Adrenal gland (tissue), 12 donors: ENCODE data around the gene PRKCA. TPM values are rescaled to one million over a fixed set of nuclear protein-coding genes. Genes with fewer than 3 reads are reported as not detected.

Experiments
- DNase-seq, 7 donors: peaks; one replicate each; pipeline ENCODE4 v3.0.0-alpha.2; 2019 to 2020
- H3K27ac ChIP-seq, 5 donors: fragments of 200-600 bp; sonication (generic) in 4 of 5; 1 replicate in 3 of 5; 2 replicates in 2 of 5; pipeline versions ENCODE4 v1.5.1 to v1.8.0; 2016 to 2020; ENCODE audit warnings: mild to moderate bottlenecking in 1 of 5
- H3K27me3 ChIP-seq: fragments of 200-600 bp; 2 replicates; pipeline ENCODE4 v1.8.0; 2021
- H3K36me3 ChIP-seq, 2 donors: fragments of 200-600 bp; replicated peaks in 1 of 2; 1 replicate in 1 of 2; 2 replicates in 1 of 2; pipeline versions ENCODE4 v1.5.1 to v1.8.0; 2018 to 2022
- H3K4me1 ChIP-seq, 2 donors: fragments of 200-600 bp; replicated peaks in 1 of 2; 1 replicate in 1 of 2; 2 replicates in 1 of 2; pipeline versions ENCODE4 v1.5.1 to v1.8.0; 2018 to 2021
- H3K4me3 ChIP-seq, 4 donors: fragments of 200-600 bp; sonication (generic) in 3 of 4; one replicate each; pipeline ENCODE4 v1.5.1; 2016 to 2018
- H3K9me3 ChIP-seq, 3 donors: fragments of 200-600 bp; sonication (generic) in 1 of 3; replicated peaks in 1 of 3; 1 replicate in 2 of 3; 2 replicates in 1 of 3; pipeline versions ENCODE4 v1.5.1 to v1.8.0; 2016 to 2021
- POLR2A ChIP-seq, 2 donors: fragments of 450-650 bp; IDR thresholded peaks; one replicate each; pipeline ENCODE4 v1.6.1; 2017; ENCODE audit warnings: antibody characterized with exemption in 2 of 2, mild to moderate bottlenecking in 2 of 2, moderate library complexity in 1 of 2
- WGBS, 4 donors: extraction: QIAGEN DNeasy Blood & Tissue Kit in 2 of 4; methylation state at CpG; one replicate each; pipeline versions ENCODE4 v1.1.5 to v1.1.7; 2013 to 2017; 5-methylcytosine and 5-hydroxymethylcytosine counted together
- intact Hi-C, 2 donors: fragments of 100-400 bp; cut with DNase I; formaldehyde crosslinking; loops; one replicate each; pipeline versions ENCODE4 v1.14.1 to v1.15.0; 2022 to 2023
- polyA plus RNA-seq, 3 donors: library from polyadenylated mRNA; stranded (reverse); fragments of 200-250 nt in 2 of 3; fragments of 350-450 nt in 1 of 3; fragmentation: Illumina TruSeq in 1 of 3; extraction: RNeasy Lipid Tissue Mini Kit (QIAGEN cat#74804) in 1 of 3; gene quantifications; one replicate each; pipeline ENCODE4 v1.2.3, GENCODE V29; 2013 to 2014
- total RNA-seq, 9 donors: library from RNA; depleted of rRNA in 4 of 9; stranded (reverse); fragments of >200 nt in 4 of 9; fragments of 120-200 nt in 1 of 9; fragmentation: NEBNext Ultra II Directional in 1 of 9; extraction: Animal tissue kit (Norgen Biotek cat#: 25700) in 1 of 9; gene quantifications; one replicate each; pipeline versions ENCODE4 v1.1.0 to v1.2.4, GENCODE V29; 2013 to 2023
- TF ChIP-seq, protein P1 (sequence below), 6 experiments: fragments of 450-650 bp in 4 of 6; fragments of 200-600 bp in 2 of 6; sonication (generic) in 1 of 6; IDR thresholded peaks; 1 replicate in 5 of 6; 2 replicates in 1 of 6; pipeline versions ENCODE4 v1.5.1 to v1.8.0; 2016 to 2021; ENCODE audit warnings: antibody characterized with exemption in 6 of 6, mild to moderate bottlenecking in 2 of 6, moderate library complexity in 1 of 6
- donor health status: healthy with polysubstance abuse.
- donor health status: Bipolar disorder and iron deficiency.
- donor health status: DM: yes; HTN: yes; CAD: no.
- donor health status: DM: no; HTN: no; CAD: no.
- donor health status: DM: no; HTN: no; CAD: no.
- donor health status: DM: yes; HTN: yes; CAD: no.

The PRKCA gene
- total and polyA plus RNA-seq, 12 donors, result 15.1 to 202 (median 84.1) TPM

DNA sequence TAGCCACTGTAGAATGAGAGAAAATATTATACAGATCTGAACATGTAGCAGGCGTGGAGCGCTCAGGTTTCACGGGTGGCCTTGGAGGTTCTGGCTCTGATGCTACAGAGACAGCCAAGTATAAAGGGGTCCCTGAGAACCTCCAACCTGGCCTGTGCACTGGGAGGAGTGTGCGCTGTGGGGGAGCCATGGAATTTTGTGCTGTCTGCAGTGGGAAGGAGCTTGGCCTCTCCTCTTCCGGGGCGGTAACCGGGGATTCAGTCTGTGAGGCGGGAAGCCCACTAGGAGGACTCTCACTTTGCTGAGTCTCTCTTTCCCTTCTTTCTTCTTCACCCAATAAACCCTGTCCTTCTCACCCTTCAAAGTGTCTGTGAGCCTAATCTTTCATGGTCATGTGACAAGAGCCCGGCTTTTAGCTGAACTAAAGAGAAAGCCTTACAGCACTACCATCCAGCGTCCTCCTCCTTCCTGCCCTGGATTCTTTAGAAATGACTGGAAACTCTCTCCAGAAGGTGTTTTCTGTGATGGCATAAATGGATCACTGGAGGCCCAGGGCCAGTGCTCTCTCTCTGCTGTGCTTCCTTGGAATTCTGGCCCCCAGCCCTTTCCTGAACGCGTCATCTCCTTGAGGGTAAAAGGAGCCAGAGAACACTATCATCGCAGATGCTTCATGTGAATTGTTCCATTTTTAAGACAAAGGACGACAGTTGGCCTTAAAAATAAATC is 300.4 kb downstream of the PRKCA start:
- intact Hi-C loops, result no loop called here
- H3K27ac ChIP-seq, result no peak overlapping the region
- DNase-seq, result no peak
- no peak overlapping the region for H3K4me3 ChIP-seq
- no peak for TF ChIP-seq POLR2A (IDR thresholded peaks at IDR 0.05)
- TF ChIP-seq, protein P1, sequence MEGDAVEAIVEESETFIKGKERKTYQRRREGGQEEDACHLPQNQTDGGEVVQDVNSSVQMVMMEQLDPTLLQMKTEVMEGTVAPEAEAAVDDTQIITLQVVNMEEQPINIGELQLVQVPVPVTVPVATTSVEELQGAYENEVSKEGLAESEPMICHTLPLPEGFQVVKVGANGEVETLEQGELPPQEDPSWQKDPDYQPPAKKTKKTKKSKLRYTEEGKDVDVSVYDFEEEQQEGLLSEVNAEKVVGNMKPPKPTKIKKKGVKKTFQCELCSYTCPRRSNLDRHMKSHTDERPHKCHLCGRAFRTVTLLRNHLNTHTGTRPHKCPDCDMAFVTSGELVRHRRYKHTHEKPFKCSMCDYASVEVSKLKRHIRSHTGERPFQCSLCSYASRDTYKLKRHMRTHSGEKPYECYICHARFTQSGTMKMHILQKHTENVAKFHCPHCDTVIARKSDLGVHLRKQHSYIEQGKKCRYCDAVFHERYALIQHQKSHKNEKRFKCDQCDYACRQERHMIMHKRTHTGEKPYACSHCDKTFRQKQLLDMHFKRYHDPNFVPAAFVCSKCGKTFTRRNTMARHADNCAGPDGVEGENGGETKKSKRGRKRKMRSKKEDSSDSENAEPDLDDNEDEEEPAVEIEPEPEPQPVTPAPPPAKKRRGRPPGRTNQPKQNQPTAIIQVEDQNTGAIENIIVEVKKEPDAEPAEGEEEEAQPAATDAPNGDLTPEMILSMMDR (IDR thresholded peaks at IDR 0.05), result no peak
- H3K4me1 ChIP-seq, result no peaks in the 10 kb centered on the region
- no peaks in the 10 kb centered on the region for H3K36me3 ChIP-seq
- no peaks in the 10 kb centered on the region for H3K27me3 ChIP-seq
- no peaks in the 10 kb centered on the region for H3K9me3 ChIP-seq
- WGBS, 4 donors, result 91 to 94% (median 91%) methylated on average over 14 of the region's 14 CpGs

DNA sequence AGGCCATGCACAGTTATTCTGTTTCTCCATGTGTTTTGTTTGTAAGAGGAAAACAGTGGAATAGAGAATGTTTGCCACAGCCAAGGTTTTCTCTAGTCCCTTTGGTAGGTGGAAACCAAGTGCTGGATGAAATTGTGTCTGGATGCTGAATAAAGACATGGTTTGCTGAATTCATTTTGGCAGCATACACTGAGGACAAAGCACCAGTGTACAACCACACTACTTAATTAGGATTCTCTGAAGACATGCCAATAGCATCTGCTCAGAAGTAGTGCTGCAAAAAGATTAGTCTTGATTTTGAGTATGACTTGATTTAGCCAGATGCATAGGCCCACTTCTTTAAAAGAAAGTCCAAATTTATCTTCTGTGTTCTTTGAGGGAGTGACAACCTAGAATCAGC is 302.0 kb downstream of the PRKCA start:
- intact Hi-C loops, result no loop called here
- H3K36me3 ChIP-seq, result no peaks in the 10 kb centered on the region

GRCh38 chr17:66605541-66605940 is 303.1 kb downstream of the PRKCA start:
- 68 to 93% (median 77%) methylated on average over 4 of the region's 4 CpGs for WGBS, 4 donors
- H3K9me3 ChIP-seq, result no peaks in the 10 kb centered on the region
- no peaks in the 10 kb centered on the region for H3K27me3 ChIP-seq
- H3K36me3 ChIP-seq, result no peaks in the 10 kb centered on the region
- H3K4me3 ChIP-seq, result no peak overlapping the region
- intact Hi-C loops, result no loop called here
- no peak overlapping the region for H3K27ac ChIP-seq
- H3K4me1 ChIP-seq, result no peaks in the 10 kb centered on the region
- no peak for DNase-seq
- no peak for TF ChIP-seq POLR2A (IDR thresholded peaks at IDR 0.05)
- TF ChIP-seq, protein P1 (IDR thresholded peaks at IDR 0.05), result no peak

More for the DNA sequence above, 302.0 kb downstream of the PRKCA start:
- Histone ChIP-seq H3K9me3 (no peaks in the 10 kb centered on the region), H3K27me3 (no peaks in the 10 kb centered on the region), H3K4me3 (no peak overlapping the region), H3K27ac (no peak overlapping the region), H3K4me1 (no peaks in the 10 kb centered on the region)
- no peak for DNase-seq
- no peak for TF ChIP-seq POLR2A (IDR thresholded peaks at IDR 0.05)
- TF ChIP-seq, protein P1 (IDR thresholded peaks at IDR 0.05), result no peak

DNA sequence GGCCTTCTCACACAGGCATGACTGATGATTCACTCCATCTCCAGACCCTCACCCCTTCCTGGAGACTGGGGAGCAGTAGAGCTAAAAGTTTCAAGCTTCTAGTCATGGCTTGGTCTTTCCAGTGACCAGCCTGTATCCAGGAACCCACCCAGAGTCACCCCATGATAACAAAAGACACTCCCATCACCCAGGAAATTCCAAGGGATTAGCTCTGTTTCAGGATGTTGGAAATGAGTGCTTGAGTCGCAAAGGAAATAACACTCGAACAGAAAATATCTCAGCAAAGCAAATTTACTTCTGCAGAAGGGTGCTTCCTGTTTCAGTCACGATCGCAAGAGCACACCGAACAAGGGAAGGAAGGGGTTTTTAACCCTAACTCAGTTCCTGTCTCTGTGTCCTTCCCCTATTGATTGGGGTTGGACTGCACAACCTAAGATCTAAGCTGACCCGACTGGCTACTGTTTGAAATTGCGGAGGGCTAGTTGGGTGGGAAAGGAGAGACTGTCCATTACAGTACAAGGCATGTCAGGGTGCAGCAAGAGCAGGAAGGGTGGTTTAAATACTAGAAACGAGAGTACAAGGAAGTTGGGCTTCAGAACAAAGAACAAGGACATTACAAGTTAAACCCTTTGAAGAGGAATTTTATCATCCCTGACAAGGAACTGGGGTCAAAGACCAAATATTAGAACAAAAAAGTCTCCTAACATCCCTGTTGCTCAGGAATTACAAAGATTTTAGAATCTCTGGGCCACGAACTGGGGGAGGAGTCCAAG is 308.1 kb downstream of the PRKCA start:
- H3K4me1 ChIP-seq, result no peaks in the 10 kb centered on the region
- TF ChIP-seq POLR2A (IDR thresholded peaks at IDR 0.05), result no peak
- TF ChIP-seq, protein P1 (IDR thresholded peaks at IDR 0.05), result no peak
- H3K27me3 ChIP-seq, result no peaks in the 10 kb centered on the region
- no peaks in the 10 kb centered on the region for H3K36me3 ChIP-seq
- H3K27ac ChIP-seq, result no peak overlapping the region
- no peak overlapping the region for H3K4me3 ChIP-seq
- DNase-seq, result no peak
- WGBS, 4 donors, result 53 to 68% (median 58%) methylated on average over 9 of the region's 9 CpGs
- no peaks in the 10 kb centered on the region for H3K9me3 ChIP-seq
- intact Hi-C loops, result no loop called here
